AG08396 (cell line): ENCODE results near the gene TRAK1.
"Not testable (repeated sequence)": the region's sequence is repeated elsewhere in the genome, so short reads cannot be mapped to it uniquely, and the experiment has no call there.

Experiments used
- DNase-seq: peaks from one replicate; pipeline ENCODE4 v3.0.0; 2012; ENCODE audit warnings: low spot score, mixed read lengths

TRAK1 gene

GRCh38 chr3:42090973-42091731 lies at the start of gene TRAK1:
TSS of gene TRAK1 (plus strand) at chr3:42091357. CDS start at chr3:42091470, 113 bp downstream.
- DNase-seq, result peak; percentile 54

- no peak for DNase-seq
Measured at GRCh38 chr3:42042747-42043098, 48.4 kb upstream of the TRAK1 start.

- no peak for DNase-seq
Measured at GRCh38 chr3:42043099-42043813, 47.9 kb upstream of the TRAK1 start.

- no peak for DNase-seq
Measured at GRCh38 chr3:42045708-42046243, 45.4 kb upstream of the TRAK1 start.

GRCh38 chr3:42048526-42048925 lies 42.6 kb upstream of the TRAK1 start:
- not testable (repeated sequence) for DNase-seq

- no peak for DNase-seq
Measured at GRCh38 chr3:42050126-42050525, 41.0 kb upstream of the TRAK1 start.

GRCh38 chr3:42051384-42052131 lies 39.6 kb upstream of the TRAK1 start:
- no peak for DNase-seq

- DNase-seq, result no peak
Measured at GRCh38 chr3:42052132-42052483, 39.0 kb upstream of the TRAK1 start.

- DNase-seq, result peak; percentile 61
Measured at GRCh38 chr3:42052484-42053351, 38.4 kb upstream of the TRAK1 start.

GRCh38 chr3:42053476-42053875 lies 37.7 kb upstream of the TRAK1 start:
- DNase-seq, result no peak

GRCh38 chr3:42055291-42055690 lies 35.9 kb upstream of the TRAK1 start:
- no peak for DNase-seq

GRCh38 chr3:42056840-42057239 lies 34.3 kb upstream of the TRAK1 start:
- no peak for DNase-seq

- no peak for DNase-seq
Measured at GRCh38 chr3:42057561-42058211, 33.5 kb upstream of the TRAK1 start.

- no peak for DNase-seq
Measured at GRCh38 chr3:42061025-42061712, 30.0 kb upstream of the TRAK1 start.

- DNase-seq, result peak; percentile 87
Measured at GRCh38 chr3:42061713-42062380, 29.3 kb upstream of the TRAK1 start.

GRCh38 chr3:42062464-42062863 lies 28.7 kb upstream of the TRAK1 start:
- no peak for DNase-seq

- DNase-seq, result peak; percentile 66
Measured at GRCh38 chr3:42063888-42064287, 27.3 kb upstream of the TRAK1 start.

- peak; percentile 32 for DNase-seq
Measured at GRCh38 chr3:42066516-42067181, 24.5 kb upstream of the TRAK1 start.

- DNase-seq, result peak; percentile 38
Measured at GRCh38 chr3:42067326-42067725, 23.8 kb upstream of the TRAK1 start.
